ENCODE data around the gene DYNC2I2.
"Not testable (repeated sequence)": the region's sequence is repeated elsewhere in the genome, so short reads cannot be mapped to it uniquely, and the experiment has no call there.

Gene DYNC2I2

GRCh38 chr9:128684065-128684324 is 27.3 kb upstream of the DYNC2I2 start:
- no peak for FAIRE-seq
- DNase-seq (ENCODE audit: insufficient read length, low spot score): no peak
- TF ChIP-seq CTCF (IDR thresholded peaks at IDR 0.05; ENCODE audit: insufficient read depth, missing control alignments): no peak

DNA sequence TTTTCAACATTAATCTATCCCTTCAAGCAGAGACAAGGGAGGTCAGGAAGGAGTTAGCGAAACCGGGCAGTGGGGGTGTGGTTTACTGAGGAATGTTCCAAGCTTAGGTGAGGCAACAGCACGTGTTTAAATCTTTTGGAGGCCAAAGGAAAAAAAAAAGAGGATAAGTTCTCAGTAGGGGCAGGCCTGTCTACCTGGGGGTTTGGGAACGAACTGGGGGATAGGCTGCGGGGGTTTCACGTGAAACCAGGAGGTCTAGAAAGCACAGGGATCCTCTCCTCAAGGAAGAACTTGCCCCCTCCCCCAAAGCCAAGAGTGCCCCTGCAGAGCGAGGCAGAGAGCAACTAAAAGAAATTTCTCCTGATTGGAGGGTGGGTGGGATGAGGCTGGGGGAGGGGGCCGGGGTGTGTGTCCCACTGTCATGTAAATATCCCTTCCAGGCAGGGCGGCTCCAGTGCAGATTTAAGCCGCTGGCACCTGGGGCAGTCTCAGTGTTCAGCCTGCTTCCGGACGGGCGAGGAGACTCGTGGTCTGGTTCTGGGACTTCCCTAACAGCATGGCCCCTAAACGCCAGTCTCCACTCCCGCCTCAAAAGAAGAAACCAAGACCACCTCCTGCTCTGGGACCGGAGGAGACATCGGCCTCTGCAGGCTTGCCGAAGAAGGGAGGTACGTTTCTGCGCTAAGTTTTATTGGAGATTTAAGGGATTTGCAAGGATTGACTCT is 26.9 kb upstream of the DYNC2I2 start:
- no peak for FAIRE-seq
- TF ChIP-seq CTCF (IDR thresholded peaks at IDR 0.05; ENCODE audit: insufficient read depth, missing control alignments): no peak
- no peak for DNase-seq (ENCODE audit: insufficient read length, low spot score)

DNA sequence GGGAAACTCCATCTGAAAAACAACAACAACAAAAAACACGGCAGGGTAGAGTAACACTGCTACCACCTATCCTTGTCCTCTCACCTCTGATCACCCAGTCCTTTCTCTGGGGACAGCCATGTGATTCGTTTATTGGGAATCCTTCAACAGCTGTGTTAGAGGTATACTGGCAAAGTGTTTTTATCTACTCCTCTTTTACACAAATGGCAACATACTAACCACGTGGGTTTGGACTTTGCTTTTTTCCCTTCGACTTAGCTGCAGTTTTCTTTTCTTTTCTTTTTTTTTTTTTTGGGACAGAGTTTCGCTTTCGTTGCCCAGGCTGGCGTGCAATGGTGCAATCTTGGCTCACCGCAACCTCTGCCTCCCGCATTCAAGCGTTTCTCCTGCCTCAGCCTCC is 21.1 kb upstream of the DYNC2I2 start:
- no peak for FAIRE-seq
- TF ChIP-seq CTCF (IDR thresholded peaks at IDR 0.05; ENCODE audit: insufficient read depth, missing control alignments): no peak
- no peak for DNase-seq (ENCODE audit: insufficient read length, low spot score)

GRCh38 chr9:128675382-128675781 is 18.7 kb upstream of the DYNC2I2 start:
- FAIRE-seq: no peak
- DNase-seq (ENCODE audit: insufficient read length, low spot score): no peak
- TF ChIP-seq CTCF (IDR thresholded peaks at IDR 0.05; ENCODE audit: insufficient read depth, missing control alignments): no peak

GRCh38 chr9:128669786-128670185 is 13.1 kb upstream of the DYNC2I2 start:
- no peak for FAIRE-seq
- DNase-seq (ENCODE audit: insufficient read length, low spot score): no peak
- TF ChIP-seq CTCF (IDR thresholded peaks at IDR 0.05; ENCODE audit: insufficient read depth, missing control alignments): no peak

- FAIRE-seq; DNase-seq (ENCODE audit: insufficient read length, low spot score): not testable (repeated sequence)
These were observed 9.9 kb upstream of the DYNC2I2 start for GRCh38 chr9:128666481-128666941.

DNA sequence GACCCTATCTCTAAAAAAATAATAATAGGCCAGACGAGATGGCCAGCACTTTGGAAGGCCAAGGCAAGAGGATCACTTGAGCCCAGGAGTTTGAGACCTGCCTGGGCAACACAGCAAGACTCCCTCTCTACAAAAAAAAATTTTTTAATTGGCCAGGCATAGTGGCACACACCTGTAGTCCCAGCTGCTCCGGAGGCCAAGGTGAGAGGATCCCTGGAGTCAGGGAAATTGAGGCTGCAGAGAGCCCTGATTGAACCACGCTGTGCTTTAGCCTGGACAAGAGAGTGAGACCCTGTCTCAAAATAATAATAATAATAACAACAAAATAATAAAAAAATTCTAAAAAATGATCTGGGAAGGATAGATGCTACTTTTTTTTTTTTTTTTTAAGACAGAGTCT is 1.1 kb upstream of the DYNC2I2 start:
- no peak for FAIRE-seq
- no peak for TF ChIP-seq CTCF (IDR thresholded peaks at IDR 0.05; ENCODE audit: insufficient read depth, missing control alignments)
- no peak for DNase-seq (ENCODE audit: insufficient read length, low spot score)

DNA sequence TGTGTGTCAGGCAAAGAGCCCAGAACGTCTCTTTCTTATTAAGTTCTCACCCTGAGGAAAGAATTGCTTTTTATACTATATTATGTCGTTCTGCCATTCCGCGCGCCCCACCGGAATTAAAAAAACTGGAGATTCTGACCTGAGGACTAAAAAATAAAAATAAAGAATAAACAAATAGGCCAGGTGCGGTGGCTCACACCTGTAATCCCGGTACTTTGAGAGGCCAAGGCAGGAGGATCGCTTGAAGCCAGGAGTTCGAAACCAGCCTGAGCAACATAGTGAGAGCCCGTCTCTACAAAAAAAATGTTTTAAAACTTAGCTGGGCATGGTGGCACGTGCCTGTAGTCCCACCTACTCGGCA is 677 bp upstream of the DYNC2I2 start:
- no peak for FAIRE-seq
- no peak for DNase-seq (ENCODE audit: insufficient read length, low spot score)
- no peak for TF ChIP-seq CTCF (IDR thresholded peaks at IDR 0.05; ENCODE audit: insufficient read depth, missing control alignments)
